NCI-H2107 treated with DMSO at 0.1 percent for 48 hours (cell line): ENCODE data around the gene SLC66A1.
"Not testable (repeated sequence)": the region's sequence is repeated elsewhere in the genome, so short reads cannot be mapped to it uniquely, and the experiment has no call there.

Experiments
- DNase-seq: peaks from one replicate; lab custom pipeline; 2025; ENCODE audit not compliant: unreplicated experiment; lab: John Stamatoyannopoulos, UW

SLC66A1 gene

GRCh38 chr1:19304081-19304480 lies 8.0 kb upstream of the SLC66A1 start:
- not testable (repeated sequence) for DNase-seq

- DNase-seq: no peak
Measured at GRCh38 chr1:19305880-19306279, 6.2 kb upstream of the SLC66A1 start.

- DNase-seq: no peak
Measured at GRCh38 chr1:19306941-19307340, 5.2 kb upstream of the SLC66A1 start.

GRCh38 chr1:19307794-19308508 lies 4.2 kb upstream of the SLC66A1 start:
- DNase-seq: no peak

- no peak for DNase-seq
Measured at GRCh38 chr1:19308509-19308907, 3.6 kb upstream of the SLC66A1 start.

- DNase-seq: no peak
Measured at GRCh38 chr1:19309123-19309813, 2.9 kb upstream of the SLC66A1 start.

- no peak for DNase-seq
Measured at GRCh38 chr1:19310061-19310460, 2.1 kb upstream of the SLC66A1 start.

GRCh38 chr1:19310720-19311502 lies 1.2 kb upstream of the SLC66A1 start:
- DNase-seq: peak; percentile 30

- DNase-seq: no peak
Measured at GRCh38 chr1:19311503-19311930, 609 bp upstream of the SLC66A1 start.

- DNase-seq: no peak
Measured at GRCh38 chr1:19312782-19313635, 883 bp downstream of the SLC66A1 start.

- DNase-seq: no peak
Measured at GRCh38 chr1:19313636-19313959, 1.5 kb downstream of the SLC66A1 start.

GRCh38 chr1:19313961-19314882 lies 2.1 kb downstream of the SLC66A1 start:
- DNase-seq: no peak

GRCh38 chr1:19315378-19316198 lies 3.5 kb downstream of the SLC66A1 start:
- no peak for DNase-seq

- no peak for DNase-seq
Measured at GRCh38 chr1:19317126-19317910, 5.2 kb downstream of the SLC66A1 start.

- DNase-seq: no peak
Measured at GRCh38 chr1:19319196-19319595, 7.1 kb downstream of the SLC66A1 start.

GRCh38 chr1:19321071-19321470 lies 8.9 kb downstream of the SLC66A1 start:
- DNase-seq: no peak

GRCh38 chr1:19322481-19322880 lies 10.4 kb downstream of the SLC66A1 start:
- DNase-seq: no peak

- no peak for DNase-seq
Measured at GRCh38 chr1:19323987-19324664, 12.0 kb downstream of the SLC66A1 start.
